Lower leg skin (tissue), 3 donors: ENCODE measurements around the gene FLOT1.

Source experiments
- POLR2A ChIP-seq, 2 donors: fragments of 450-650 bp; IDR thresholded peaks; one replicate each; pipeline ENCODE4 v1.6.1; 2016 to 2017; ENCODE audit warnings: antibody characterized with exemption in 2 of 2, mild to moderate bottlenecking in 1 of 2, moderate library complexity in 1 of 2
- TF ChIP-seq, protein P1 (sequence below), 3 donors: fragments of 450-650 bp; IDR thresholded peaks; one replicate each; pipeline ENCODE4 v1.5.1; 2016; ENCODE audit warnings: antibody characterized with exemption in 3 of 3, mild to moderate bottlenecking in 3 of 3, moderate library complexity in 2 of 3

DNA sequence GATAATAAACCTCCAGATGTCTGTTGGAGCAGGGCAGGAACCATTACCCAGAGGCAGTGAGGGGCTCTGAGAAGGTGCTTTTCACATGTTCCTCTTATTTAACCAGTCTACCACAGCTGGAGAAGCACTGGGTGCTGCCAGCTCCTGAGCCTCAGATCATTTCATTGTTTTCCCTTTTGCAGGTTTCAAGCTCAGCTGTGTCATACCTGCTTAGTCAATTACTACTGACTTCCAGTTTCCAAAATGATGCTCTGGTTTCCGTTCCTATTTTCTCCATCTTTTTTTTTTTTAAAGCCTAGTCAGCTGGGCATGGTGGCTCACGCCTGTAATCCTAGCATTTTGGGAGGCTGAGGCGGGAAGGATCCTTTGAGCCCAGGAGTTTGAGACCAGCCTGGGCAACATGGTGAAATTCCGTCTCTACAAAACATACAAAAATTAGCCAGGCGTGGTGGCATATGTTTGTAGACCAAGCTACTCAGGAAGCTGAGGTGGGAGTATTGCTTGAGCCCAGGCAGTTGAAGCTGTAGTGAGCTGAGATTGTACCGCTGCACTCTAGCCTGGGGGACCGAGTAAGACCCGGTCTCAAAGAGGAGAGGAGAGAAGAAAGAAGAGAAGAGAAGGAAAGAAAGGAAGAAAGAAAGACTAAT lies 6.7 kb downstream of the FLOT1 start:
- TF ChIP-seq, protein P1, sequence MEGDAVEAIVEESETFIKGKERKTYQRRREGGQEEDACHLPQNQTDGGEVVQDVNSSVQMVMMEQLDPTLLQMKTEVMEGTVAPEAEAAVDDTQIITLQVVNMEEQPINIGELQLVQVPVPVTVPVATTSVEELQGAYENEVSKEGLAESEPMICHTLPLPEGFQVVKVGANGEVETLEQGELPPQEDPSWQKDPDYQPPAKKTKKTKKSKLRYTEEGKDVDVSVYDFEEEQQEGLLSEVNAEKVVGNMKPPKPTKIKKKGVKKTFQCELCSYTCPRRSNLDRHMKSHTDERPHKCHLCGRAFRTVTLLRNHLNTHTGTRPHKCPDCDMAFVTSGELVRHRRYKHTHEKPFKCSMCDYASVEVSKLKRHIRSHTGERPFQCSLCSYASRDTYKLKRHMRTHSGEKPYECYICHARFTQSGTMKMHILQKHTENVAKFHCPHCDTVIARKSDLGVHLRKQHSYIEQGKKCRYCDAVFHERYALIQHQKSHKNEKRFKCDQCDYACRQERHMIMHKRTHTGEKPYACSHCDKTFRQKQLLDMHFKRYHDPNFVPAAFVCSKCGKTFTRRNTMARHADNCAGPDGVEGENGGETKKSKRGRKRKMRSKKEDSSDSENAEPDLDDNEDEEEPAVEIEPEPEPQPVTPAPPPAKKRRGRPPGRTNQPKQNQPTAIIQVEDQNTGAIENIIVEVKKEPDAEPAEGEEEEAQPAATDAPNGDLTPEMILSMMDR (IDR thresholded peaks at IDR 0.05): no peak
- TF ChIP-seq POLR2A (IDR thresholded peaks at IDR 0.05): no peak
